Colonic mucosa (tissue), 4 donors: ENCODE measurements around the gene MTMR10. TPM values are rescaled to one million over a fixed set of nuclear protein-coding genes. Genes with fewer than 3 reads are reported as not detected.

Source experiments
- DNase-seq: peaks from one replicate; pipeline ENCODE4 v3.0.0-alpha.2; 2020
- H3K27ac ChIP-seq: fragments of 200-600 bp; one replicate; pipeline ENCODE4 v1.8.0; 2021
- H3K27me3 ChIP-seq: fragments of 200-600 bp; one replicate; pipeline ENCODE4 v1.8.0; 2021
- H3K36me3 ChIP-seq: fragments of 200-600 bp; one replicate; pipeline ENCODE4 v1.8.0; 2021
- H3K4me1 ChIP-seq: fragments of 200-600 bp; one replicate; pipeline ENCODE4 v1.8.0; 2021; ENCODE audit warnings: mild to moderate bottlenecking
- H3K4me3 ChIP-seq: fragments of 200-600 bp; one replicate; pipeline ENCODE4 v1.8.0; 2021
- H3K9ac ChIP-seq, 2 donors: one replicate each; pipeline ENCODE4 v1.7.0; 2013; ENCODE audit warnings: control low read depth in 2 of 2, low read depth in 2 of 2, low read length in 2 of 2
- H3K9me3 ChIP-seq: fragments of 200-600 bp; one replicate; pipeline ENCODE4 v1.8.0; 2021
- CTCF ChIP-seq: fragments of 200-600 bp; IDR thresholded peaks from one replicate; pipeline ENCODE4 v1.8.0; 2022; ENCODE audit warnings: antibody characterized with exemption, mild to moderate bottlenecking
- intact Hi-C: fragments of 100-400 bp; cut with DNase I; formaldehyde crosslinking; loops from one replicate; pipeline ENCODE4 v1.14.1; 2022
- total RNA-seq, 2 donors: library from RNA; stranded (reverse); fragmentation: NEBNext Ultra II Directional in 1 of 2; extraction: Animal tissue kit (Norgen Biotek cat#: 25700) in 1 of 2; gene quantifications; one replicate each; pipeline ENCODE4 v1.2.1, GENCODE V29; 2021
- donor health status: healthy.
- donor health status: DM: no; HTN: no; CAD: no.
- donor health status: DM: no; HTN: no; CAD: no.

The MTMR10 gene
- total RNA-seq, 2 donors from 2014 or later = 23.2 to 28.7 TPM

GRCh38 chr15:30896211-30896606 lies 95.2 kb downstream of the MTMR10 start:
- Histone ChIP-seq H3K27me3 (no peaks in the 10 kb centered on the region), H3K4me1 (no peaks in the 10 kb centered on the region), H3K9me3 (no peaks in the 10 kb centered on the region), H3K27ac (no peak overlapping the region), H3K9ac (no peak overlapping the region), H3K4me3 (no peak overlapping the region), H3K36me3 (no peaks in the 10 kb centered on the region)
- intact Hi-C loops = no loop called here
- no peak for TF ChIP-seq CTCF
- no peak for DNase-seq

DNA sequence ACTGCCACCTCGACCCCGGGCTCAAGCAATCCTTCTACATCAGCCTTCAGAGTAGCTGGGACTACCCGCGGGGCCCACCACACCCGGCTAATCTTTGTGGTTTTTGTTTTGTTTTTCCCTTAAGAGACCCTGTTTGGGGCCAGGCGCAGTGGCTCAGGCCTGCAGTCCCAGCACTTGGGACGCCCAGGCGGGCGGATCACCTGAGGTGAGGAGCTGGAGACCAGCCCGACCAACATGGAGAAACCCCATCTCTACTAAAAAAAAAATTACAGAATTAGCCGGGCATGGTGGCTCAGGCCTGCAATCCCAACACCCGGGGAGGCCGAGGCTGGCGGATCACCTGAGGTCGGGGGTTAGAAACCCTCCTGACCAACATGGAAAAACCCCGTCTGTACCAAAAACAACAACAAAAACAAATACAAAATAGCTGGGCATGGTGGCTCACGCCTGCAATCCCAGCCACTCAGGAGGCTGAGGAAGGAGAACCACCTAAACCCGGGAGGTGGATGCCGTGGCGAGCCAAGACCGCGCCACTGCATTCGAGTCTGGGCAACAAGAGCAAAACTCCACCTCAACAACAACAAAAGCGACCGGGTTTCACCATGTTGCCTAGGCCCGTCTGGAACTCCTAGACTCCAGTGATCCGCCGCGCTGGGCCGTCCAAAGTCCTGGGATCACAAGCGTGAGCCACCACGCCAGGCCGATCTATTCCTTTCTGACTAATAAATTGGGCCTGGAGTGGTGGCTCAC lies 95.8 kb downstream of the MTMR10 start:
- DNase-seq = no peak
- no peak overlapping the region for H3K27ac ChIP-seq
- intact Hi-C loops = no loop called here
- no peaks in the 10 kb centered on the region for H3K9me3 ChIP-seq
- no peaks in the 10 kb centered on the region for H3K4me1 ChIP-seq
- H3K36me3 ChIP-seq = no peaks in the 10 kb centered on the region
- no peak overlapping the region for H3K9ac ChIP-seq
- no peaks in the 10 kb centered on the region for H3K27me3 ChIP-seq
- TF ChIP-seq CTCF = no peak
- no peak overlapping the region for H3K4me3 ChIP-seq

DNA sequence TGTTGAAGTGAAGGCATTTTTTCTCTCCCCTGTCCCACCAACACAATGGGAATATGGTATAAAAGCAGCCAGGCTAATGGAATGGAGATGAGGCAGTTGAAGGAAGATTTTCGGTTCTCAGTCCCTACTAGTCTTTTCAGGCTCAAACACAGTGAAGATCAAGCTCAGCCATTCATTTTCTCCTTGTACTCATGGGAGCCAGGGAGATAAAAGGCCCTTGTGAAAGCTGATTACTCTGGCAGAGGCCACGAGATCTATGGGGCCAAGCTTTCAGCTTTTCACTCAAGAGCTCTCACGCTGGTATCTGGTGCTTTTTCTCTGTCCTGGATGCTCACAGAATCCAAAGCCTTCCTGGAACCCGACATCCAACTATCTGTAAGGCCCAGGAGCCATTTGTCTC lies 102.2 kb downstream of the MTMR10 start:
- intact Hi-C loops = no loop called here
- Histone ChIP-seq H3K4me3 (no peak overlapping the region), H3K9me3 (no peaks in the 10 kb centered on the region), H3K4me1 (no peaks in the 10 kb centered on the region), H3K36me3 (no peaks in the 10 kb centered on the region), H3K27ac (no peak overlapping the region), H3K27me3 (no peaks in the 10 kb centered on the region), H3K9ac (no peak overlapping the region)
- TF ChIP-seq CTCF = no peak
- no peak for DNase-seq

Other genes with a start within 250 kb of the MTMR10 start
- gene FAN1, start 87.7 kb downstream of the MTMR10 start, total RNA-seq = 10 to 100 TPM; 12.0 to 22.2 TPM
- gene TRPM1, start 110.1 kb upstream of the MTMR10 start, total RNA-seq = not detected